Body of pancreas (tissue), 4 donors: ENCODE data around the gene NME3. TPM values are rescaled to one million over a fixed set of nuclear protein-coding genes. Genes with fewer than 3 reads are reported as not detected.
A peak's percentile ranks its signal among the peaks of the same experiment; 100 is the strongest.

Experiments
- ATAC-seq: fragments of 150-250 bp; one replicate; pipeline ENCODE4 v1.9.1; 2016
- DNase-seq, 4 donors: peaks; one replicate each; pipeline ENCODE4 v3.0.0-alpha.2; 2019
- H3K27ac ChIP-seq, 4 donors: fragments of 200-600 bp; sonication (generic); 1 replicate in 3 of 4; 2 replicates in 1 of 4; pipeline versions ENCODE4 v1.5.1 to v1.6.1; 2016 to 2019; ENCODE audit warnings: mild to moderate bottlenecking in 1 of 4, mixed read lengths in 1 of 4, moderate library complexity in 1 of 4
- H3K27me3 ChIP-seq, 2 donors: fragments of 200-600 bp; sonication (generic); one replicate each; pipeline ENCODE4 v1.6.0; 2016; ENCODE audit warnings: mild to moderate bottlenecking in 1 of 2
- H3K36me3 ChIP-seq, 2 donors: fragments of 200-600 bp; sonication (generic); replicated peaks in 1 of 2; 2 replicates each; pipeline ENCODE4 v1.5.1; 2016; ENCODE audit warnings: low read depth in 2 of 2; ENCODE audit not compliant: insufficient read depth in 1 of 2
- H3K4me1 ChIP-seq: fragments of 200-600 bp; sonication (generic); one replicate; pipeline ENCODE4 v1.6.0; 2016
- H3K4me3 ChIP-seq, 2 donors: fragments of 200-600 bp; sonication (generic); 1 replicate in 1 of 2; 2 replicates in 1 of 2; pipeline ENCODE4 v1.5.1; 2016 to 2019
- H3K9me3 ChIP-seq, 3 donors: fragments of 200-600 bp; sonication (generic); 1 replicate in 2 of 3; 2 replicates in 1 of 3; pipeline ENCODE4 v1.5.1; 2016
- POLR2A ChIP-seq, 3 donors: fragments of 450-650 bp; IDR thresholded peaks; one replicate each; pipeline ENCODE4 v1.6.1; 2016; ENCODE audit warnings: antibody characterized with exemption in 3 of 3, mild to moderate bottlenecking in 2 of 3
- WGBS, 2 donors: methylation state at CpG; one replicate each; pipeline ENCODE4 v1.1.5; 2017; 5-methylcytosine and 5-hydroxymethylcytosine counted together
- intact Hi-C: fragments of 100-400 bp; cut with DNase I; formaldehyde crosslinking; loops from one replicate; pipeline ENCODE4 v1.15.1; 2023
- total RNA-seq, 2 donors: library from RNA; depleted of rRNA; stranded (reverse); fragments of >200 nt; gene quantifications; one replicate each; pipeline ENCODE4 v1.1.0, GENCODE V29; 2016
- TF ChIP-seq, protein P1 (sequence below), 7 experiments: fragments of 450-650 bp in 4 of 7; fragments of 200-600 bp in 3 of 7; sonication (generic) in 3 of 7; IDR thresholded peaks; one replicate each; pipeline ENCODE4 v1.5.1; 2016 to 2019; ENCODE audit warnings: antibody characterized with exemption in 7 of 7

The NME3 gene
- total RNA-seq, 2 donors from 2014 or later, result 62.8 to 113 TPM

DNA sequence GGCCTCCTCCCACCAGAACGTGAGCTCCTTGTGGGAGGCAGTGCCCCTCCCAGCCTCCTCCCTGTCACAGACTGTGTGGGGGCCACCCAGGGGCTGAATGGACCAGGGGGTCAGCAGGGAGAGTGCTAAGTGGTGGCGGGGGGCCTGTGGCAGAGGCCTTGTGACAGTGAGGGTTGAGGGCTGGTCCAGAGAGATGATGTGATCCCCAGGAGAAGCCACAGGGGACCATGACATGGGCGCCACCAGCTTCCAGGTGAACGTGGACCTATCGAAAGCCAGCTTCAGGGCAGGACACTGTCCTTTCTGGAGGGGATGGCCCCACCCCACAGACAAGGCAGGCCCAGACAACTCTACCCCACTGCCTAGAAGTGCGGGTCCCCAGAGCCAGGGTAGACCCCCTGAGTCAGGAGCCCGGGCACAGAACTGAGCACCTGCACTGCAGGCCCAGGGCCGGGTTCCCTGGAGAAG lies 7.9 kb upstream of the NME3 start:
- intact Hi-C loops, result no loop called here
- peak in 1 of 4 donors; percentile 7 for DNase-seq
- Histone ChIP-seq H3K27ac (peak overlapping the region in 1 of 4 donors; percentile 3), H3K4me1 (peaks cover 49% of the 10 kb centered on the region), H3K9me3 (no peaks in the 10 kb centered on the region), H3K4me3 (no peak overlapping the region), H3K27me3 (no peaks in the 10 kb centered on the region), H3K36me3 (peaks cover 8 to 9% of the 10 kb centered on the region in 2 donors)
- 80% methylated on average over 6 to 8 of the region's 8 CpGs for WGBS, 2 donors
- ATAC-seq, result no peak
- TF ChIP-seq POLR2A (IDR thresholded peaks at IDR 0.05), result no peak
- TF ChIP-seq, protein P1, sequence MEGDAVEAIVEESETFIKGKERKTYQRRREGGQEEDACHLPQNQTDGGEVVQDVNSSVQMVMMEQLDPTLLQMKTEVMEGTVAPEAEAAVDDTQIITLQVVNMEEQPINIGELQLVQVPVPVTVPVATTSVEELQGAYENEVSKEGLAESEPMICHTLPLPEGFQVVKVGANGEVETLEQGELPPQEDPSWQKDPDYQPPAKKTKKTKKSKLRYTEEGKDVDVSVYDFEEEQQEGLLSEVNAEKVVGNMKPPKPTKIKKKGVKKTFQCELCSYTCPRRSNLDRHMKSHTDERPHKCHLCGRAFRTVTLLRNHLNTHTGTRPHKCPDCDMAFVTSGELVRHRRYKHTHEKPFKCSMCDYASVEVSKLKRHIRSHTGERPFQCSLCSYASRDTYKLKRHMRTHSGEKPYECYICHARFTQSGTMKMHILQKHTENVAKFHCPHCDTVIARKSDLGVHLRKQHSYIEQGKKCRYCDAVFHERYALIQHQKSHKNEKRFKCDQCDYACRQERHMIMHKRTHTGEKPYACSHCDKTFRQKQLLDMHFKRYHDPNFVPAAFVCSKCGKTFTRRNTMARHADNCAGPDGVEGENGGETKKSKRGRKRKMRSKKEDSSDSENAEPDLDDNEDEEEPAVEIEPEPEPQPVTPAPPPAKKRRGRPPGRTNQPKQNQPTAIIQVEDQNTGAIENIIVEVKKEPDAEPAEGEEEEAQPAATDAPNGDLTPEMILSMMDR (IDR thresholded peaks at IDR 0.05), result no peak

DNA sequence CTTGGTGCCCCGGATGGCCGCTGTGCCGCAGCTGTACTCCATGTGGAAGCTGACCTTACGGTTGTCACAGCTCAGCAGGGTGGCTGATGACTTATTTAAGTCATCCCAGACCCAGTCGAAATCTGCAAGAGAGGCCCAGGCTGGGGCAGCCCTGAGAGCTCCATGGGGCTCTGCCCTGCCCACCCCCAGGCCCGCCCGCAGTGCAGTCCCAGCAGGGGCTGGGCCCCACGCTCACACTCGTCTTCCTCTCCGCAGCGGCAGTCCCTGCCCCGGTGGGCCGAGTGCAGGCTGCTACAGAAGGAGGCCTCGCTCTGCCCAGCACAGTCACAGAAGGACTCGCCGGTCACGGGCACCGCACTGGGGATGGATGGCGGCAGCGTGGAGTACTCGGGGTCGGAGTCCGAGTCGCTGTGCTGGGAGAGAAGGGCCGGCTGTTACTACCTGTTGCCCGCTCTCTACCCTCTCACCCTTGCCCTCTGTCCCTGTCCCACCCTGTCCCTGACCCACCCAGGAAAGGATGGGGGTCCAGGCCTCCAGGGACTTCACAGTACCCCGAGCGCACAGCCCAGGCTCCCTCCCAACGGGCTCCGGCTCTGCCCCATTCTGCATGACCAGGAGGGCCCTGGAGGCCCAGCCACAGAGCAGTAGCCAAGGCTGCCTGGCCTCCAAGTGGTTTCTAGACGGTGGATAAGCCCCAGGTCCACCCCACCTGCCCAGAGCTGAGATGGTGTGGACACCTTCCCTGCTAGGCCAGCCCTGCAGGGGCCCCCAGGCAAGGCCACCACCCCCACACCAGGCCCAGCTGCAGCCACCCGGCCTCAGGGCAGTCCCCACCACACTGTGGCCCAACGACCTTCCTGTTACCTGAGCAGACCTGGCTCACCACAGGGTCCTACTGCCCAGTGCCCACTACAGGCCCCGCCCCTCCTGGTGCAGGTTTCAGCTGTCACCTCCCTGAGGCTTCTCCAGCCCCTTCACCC lies 7.1 kb upstream of the NME3 start:
- peaks cover 8 to 9% of the 10 kb centered on the region in 2 donors for H3K36me3 ChIP-seq
- H3K9me3 ChIP-seq, result no peaks in the 10 kb centered on the region
- H3K27me3 ChIP-seq, result no peaks in the 10 kb centered on the region
- intact Hi-C loops, result no loop called here
- no peak for DNase-seq
- H3K27ac ChIP-seq, result peak overlapping the region in 1 of 4 donors; percentile 3
- peaks cover 49% of the 10 kb centered on the region for H3K4me1 ChIP-seq
- H3K4me3 ChIP-seq, result no peak overlapping the region
- 80 to 86% methylated on average over 16 to 30 of the region's 34 CpGs for WGBS, 2 donors
- ATAC-seq, result no peak
- TF ChIP-seq POLR2A (IDR thresholded peaks at IDR 0.05), result no peak
- TF ChIP-seq, protein P1 (IDR thresholded peaks at IDR 0.05), result no peak

DNA sequence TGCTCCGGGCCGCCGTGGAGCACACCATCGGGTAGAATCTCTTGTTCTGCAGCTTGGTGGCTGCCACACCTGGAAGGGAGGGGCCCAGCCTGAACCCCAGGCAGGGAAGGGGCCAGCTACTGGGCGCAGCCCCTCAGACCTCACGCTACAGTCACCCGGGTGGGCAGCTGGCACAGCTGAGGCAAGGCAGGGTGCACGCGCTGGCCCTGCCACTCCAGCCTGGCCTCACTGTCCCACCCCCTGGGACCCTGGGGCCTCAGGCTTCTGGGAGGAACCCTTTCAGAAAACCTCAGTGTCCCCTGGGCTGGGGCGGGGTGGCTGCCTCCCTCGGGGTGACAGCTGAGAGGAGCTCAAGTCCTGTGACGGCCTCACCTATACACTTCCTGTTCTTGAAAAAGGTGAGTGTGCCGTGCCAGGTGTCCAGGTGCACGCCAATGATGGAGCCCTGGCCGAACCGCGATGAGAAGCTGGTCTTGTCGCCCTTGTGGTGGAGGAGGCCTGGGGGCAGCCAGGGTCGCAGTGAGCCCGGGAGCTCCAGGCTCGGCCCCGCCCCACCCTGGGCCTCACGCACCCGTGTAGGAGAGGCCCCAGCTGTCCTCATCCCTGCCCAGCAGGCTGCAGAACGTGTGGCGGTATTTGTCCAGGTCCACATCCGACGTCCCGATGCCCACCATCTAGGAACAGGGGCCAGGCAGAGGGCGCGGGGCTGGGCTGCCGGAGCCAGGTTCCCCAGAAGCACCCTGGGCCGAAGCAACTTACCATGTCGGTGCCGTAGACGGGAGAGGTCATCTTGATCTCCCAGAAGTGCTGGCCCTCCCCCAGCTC lies 6.2 kb upstream of the NME3 start:
- intact Hi-C loops, result no loop called here
- ATAC-seq, result no peak

DNA sequence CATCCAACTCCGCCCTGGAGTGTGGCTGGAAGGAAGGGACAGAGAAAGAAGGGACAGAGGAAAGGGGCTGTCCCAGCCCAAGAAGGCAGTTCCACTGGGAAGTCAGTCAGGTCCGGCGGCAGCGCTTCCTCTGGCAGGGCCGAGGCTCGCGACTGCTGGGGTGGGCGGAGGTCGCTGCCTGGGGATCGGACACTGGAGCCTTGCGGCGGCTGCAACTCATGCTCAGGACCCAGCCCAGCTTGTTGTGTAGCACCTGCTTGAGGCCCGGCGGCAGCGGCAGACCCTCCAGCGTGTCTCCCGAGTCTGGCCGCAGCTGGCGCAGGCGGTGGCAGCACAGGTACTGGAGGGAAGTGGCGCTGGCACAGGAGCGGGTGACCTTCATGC lies 5.6 kb upstream of the NME3 start:
- no peak for TF ChIP-seq POLR2A (IDR thresholded peaks at IDR 0.05)
- TF ChIP-seq, protein P1 (IDR thresholded peaks at IDR 0.05), result no peak

More for the DNA sequence above, 6.2 kb upstream of the NME3 start:
- Histone ChIP-seq H3K9me3 (no peaks in the 10 kb centered on the region), H3K27ac (no peak overlapping the region), H3K4me3 (no peak overlapping the region), H3K27me3 (no peaks in the 10 kb centered on the region), H3K4me1 (peaks cover 47% of the 10 kb centered on the region), H3K36me3 (peaks cover 8 to 9% of the 10 kb centered on the region in 2 donors)
- no peak for TF ChIP-seq POLR2A (IDR thresholded peaks at IDR 0.05)
- 78 to 82% methylated on average over 9 to 31 of the region's 36 CpGs for WGBS, 2 donors
- DNase-seq, result no peak

DNA sequence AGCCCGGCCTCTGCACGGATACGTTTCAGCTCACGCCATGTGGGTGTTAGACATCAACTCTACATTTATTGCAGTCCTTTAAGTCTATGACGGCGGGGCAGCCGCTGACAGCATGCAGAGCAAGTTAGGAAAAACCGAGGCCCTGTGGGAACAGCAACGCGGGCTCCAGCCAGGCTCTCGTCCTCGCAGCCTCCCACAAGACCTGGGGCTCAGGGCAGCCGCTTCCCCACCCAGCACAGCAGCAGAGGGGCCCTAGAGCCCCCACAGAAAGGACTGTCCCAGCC lies 5.3 kb upstream of the NME3 start:
- Histone ChIP-seq H3K27me3 (no peaks in the 10 kb centered on the region), H3K4me3 (no peak overlapping the region), H3K9me3 (no peaks in the 10 kb centered on the region), H3K36me3 (peaks cover 8 to 9% of the 10 kb centered on the region in 2 donors), H3K27ac (no peak overlapping the region), H3K4me1 (peaks cover 55% of the 10 kb centered on the region)
- no peak for TF ChIP-seq POLR2A (IDR thresholded peaks at IDR 0.05)
- ATAC-seq (no peak), DNase-seq (no peak)
- WGBS, 2 donors, result 79 to 91% methylated on average over 12 to 13 of the region's 13 CpGs
- intact Hi-C loops, result no loop called here

More for the DNA sequence above, 5.6 kb upstream of the NME3 start:
- H3K36me3 ChIP-seq, result peaks cover 8 to 9% of the 10 kb centered on the region in 2 donors
- H3K27ac ChIP-seq, result no peak overlapping the region
- no peak overlapping the region for H3K4me3 ChIP-seq
- ATAC-seq (no peak), DNase-seq (no peak)
- H3K4me1 ChIP-seq, result peaks cover 53% of the 10 kb centered on the region
- intact Hi-C loops, result no loop called here
- 89 to 97% methylated on average over 13 to 22 of the region's 22 CpGs for WGBS, 2 donors
- H3K9me3 ChIP-seq, result no peaks in the 10 kb centered on the region
- H3K27me3 ChIP-seq, result no peaks in the 10 kb centered on the region
